HG02852 (cell line): ENCODE measurements around the gene CPLX3.

Experiments
- ATAC-seq: cut with Tn5 transposase; IDR thresholded peaks from one replicate; pipeline ENCODE4 v1.9.1; 2021; ENCODE audit warnings: mild to moderate bottlenecking, moderate library complexity; ENCODE audit not compliant: unreplicated experiment

CPLX3 gene

GRCh38 chr15:74788042-74788682, 38.3 kb upstream of the CPLX3 start:
- ATAC-seq = no peak

GRCh38 chr15:74788683-74789151, 37.7 kb upstream of the CPLX3 start:
- peak; percentile 26 for ATAC-seq

GRCh38 chr15:74789171-74789631, 37.2 kb upstream of the CPLX3 start:
- ATAC-seq = no peak

- ATAC-seq = no peak
Measured at GRCh38 chr15:74789741-74790079, 36.7 kb upstream of the CPLX3 start.

GRCh38 chr15:74790080-74790916, 36.1 kb upstream of the CPLX3 start:
- no peak for ATAC-seq

GRCh38 chr15:74791007-74791406, 35.4 kb upstream of the CPLX3 start:
- ATAC-seq = no peak

GRCh38 chr15:74791667-74792066, 34.8 kb upstream of the CPLX3 start:
- ATAC-seq = no peak

GRCh38 chr15:74792227-74793016, 34.0 kb upstream of the CPLX3 start:
- no peak for ATAC-seq

GRCh38 chr15:74793135-74794028, 33.0 kb upstream of the CPLX3 start:
- no peak for ATAC-seq

- no peak for ATAC-seq
Measured at GRCh38 chr15:74794248-74794969, 32.0 kb upstream of the CPLX3 start.

- ATAC-seq = no peak
Measured at GRCh38 chr15:74794970-74795349, 31.5 kb upstream of the CPLX3 start.

GRCh38 chr15:74795966-74796625, 30.3 kb upstream of the CPLX3 start:
- ATAC-seq = no peak

GRCh38 chr15:74798388-74799254, 27.8 kb upstream of the CPLX3 start:
- no peak for ATAC-seq

- ATAC-seq = no peak
Measured at GRCh38 chr15:74799255-74799855, 27.1 kb upstream of the CPLX3 start.

GRCh38 chr15:74799856-74800558, 26.4 kb upstream of the CPLX3 start:
- peak; percentile 69 for ATAC-seq

GRCh38 chr15:74800559-74801094, 25.8 kb upstream of the CPLX3 start:
- ATAC-seq = no peak
